Upper lobe of left lung (tissue), 4 donors: ENCODE data around the gene FXYD5.

ENCODE experiments used
- POLR2A ChIP-seq, 4 donors: fragments of 450-650 bp; IDR thresholded peaks; one replicate each; pipeline ENCODE4 v1.5.1; 2016 to 2017; ENCODE audit warnings: antibody characterized with exemption in 4 of 4, mild to moderate bottlenecking in 2 of 4
- TF ChIP-seq, protein P1 (sequence below), 6 experiments: fragments of 450-650 bp in 4 of 6; fragments of 200-600 bp in 2 of 6; sonication (generic) in 2 of 6; IDR thresholded peaks; one replicate each; pipeline ENCODE4 v1.5.1; 2016 to 2019; ENCODE audit warnings: antibody characterized with exemption in 6 of 6

DNA sequence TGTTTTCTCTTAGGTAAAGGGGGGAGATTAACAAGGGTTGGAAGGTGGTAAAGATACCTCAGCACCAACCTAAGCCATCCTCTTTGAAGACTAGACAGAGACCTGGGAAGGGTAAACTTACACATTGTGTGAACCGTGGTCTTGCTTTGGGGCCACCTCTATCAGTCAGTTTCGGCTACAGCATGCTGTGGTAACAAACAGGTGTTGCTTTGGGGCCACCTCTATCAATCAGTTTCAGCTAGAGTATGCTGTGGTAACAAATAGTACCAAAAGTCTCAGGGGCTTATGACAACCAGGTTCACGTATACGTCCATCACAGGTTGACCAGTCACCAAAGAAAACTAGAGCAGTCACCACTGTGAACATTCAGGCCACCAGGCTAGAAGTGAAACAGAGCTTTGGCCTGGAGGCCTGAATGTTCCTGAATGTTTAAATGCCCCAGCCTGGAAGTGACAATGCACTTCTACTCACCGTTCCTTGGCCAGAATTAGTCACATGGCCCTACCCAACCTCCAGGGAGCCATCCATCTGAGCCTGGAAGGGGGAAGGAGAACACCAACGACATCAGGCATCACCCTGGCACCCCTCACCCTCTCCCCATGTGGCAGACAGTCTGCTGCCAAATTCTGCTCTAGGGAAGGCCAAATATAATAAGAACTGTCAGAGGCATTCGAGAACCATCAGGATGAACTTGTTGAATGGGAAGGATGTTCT lies 7.6 kb upstream of the FXYD5 start:
- TF ChIP-seq, protein P1, sequence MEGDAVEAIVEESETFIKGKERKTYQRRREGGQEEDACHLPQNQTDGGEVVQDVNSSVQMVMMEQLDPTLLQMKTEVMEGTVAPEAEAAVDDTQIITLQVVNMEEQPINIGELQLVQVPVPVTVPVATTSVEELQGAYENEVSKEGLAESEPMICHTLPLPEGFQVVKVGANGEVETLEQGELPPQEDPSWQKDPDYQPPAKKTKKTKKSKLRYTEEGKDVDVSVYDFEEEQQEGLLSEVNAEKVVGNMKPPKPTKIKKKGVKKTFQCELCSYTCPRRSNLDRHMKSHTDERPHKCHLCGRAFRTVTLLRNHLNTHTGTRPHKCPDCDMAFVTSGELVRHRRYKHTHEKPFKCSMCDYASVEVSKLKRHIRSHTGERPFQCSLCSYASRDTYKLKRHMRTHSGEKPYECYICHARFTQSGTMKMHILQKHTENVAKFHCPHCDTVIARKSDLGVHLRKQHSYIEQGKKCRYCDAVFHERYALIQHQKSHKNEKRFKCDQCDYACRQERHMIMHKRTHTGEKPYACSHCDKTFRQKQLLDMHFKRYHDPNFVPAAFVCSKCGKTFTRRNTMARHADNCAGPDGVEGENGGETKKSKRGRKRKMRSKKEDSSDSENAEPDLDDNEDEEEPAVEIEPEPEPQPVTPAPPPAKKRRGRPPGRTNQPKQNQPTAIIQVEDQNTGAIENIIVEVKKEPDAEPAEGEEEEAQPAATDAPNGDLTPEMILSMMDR (IDR thresholded peaks at IDR 0.05) = no peak
- no peak for TF ChIP-seq POLR2A (IDR thresholded peaks at IDR 0.05)
